GM21360 (cell line): ENCODE measurements around the gene L1CAM.

Experiments
- ATAC-seq: cut with Tn5 transposase; IDR thresholded peaks from one replicate; pipeline ENCODE4 v1.9.1; 2021; ENCODE audit warnings: mild to moderate bottlenecking, moderate library complexity; ENCODE audit not compliant: unreplicated experiment

The L1CAM gene

GRCh38 chrX:153866302-153867019, 19.5 kb downstream of the L1CAM start:
- no peak for ATAC-seq

GRCh38 chrX:153865685-153866084, 20.3 kb downstream of the L1CAM start:
- no peak for ATAC-seq

- no peak for ATAC-seq
These were observed 20.7 kb downstream of the L1CAM start for GRCh38 chrX:153865321-153865580.

GRCh38 chrX:153864561-153865320, 21.2 kb downstream of the L1CAM start:
- ATAC-seq, result no peak

GRCh38 chrX:153864101-153864500, 21.9 kb downstream of the L1CAM start:
- no peak for ATAC-seq

GRCh38 chrX:153863251-153863991, 22.6 kb downstream of the L1CAM start:
- ATAC-seq, result no peak

- ATAC-seq, result no peak
These were observed 23.4 kb downstream of the L1CAM start for GRCh38 chrX:153862369-153863250.

GRCh38 chrX:153861733-153862310, 24.2 kb downstream of the L1CAM start:
- ATAC-seq, result no peak

GRCh38 chrX:153861151-153861550, 24.8 kb downstream of the L1CAM start:
- ATAC-seq, result no peak

- no peak for ATAC-seq
These were observed 28.5 kb downstream of the L1CAM start for GRCh38 chrX:153857348-153857903.

GRCh38 chrX:153854702-153855101, 31.3 kb downstream of the L1CAM start:
- ATAC-seq, result no peak

- ATAC-seq, result no peak
These were observed 32.1 kb downstream of the L1CAM start for GRCh38 chrX:153853902-153854267.

- ATAC-seq, result no peak
These were observed 32.6 kb downstream of the L1CAM start for GRCh38 chrX:153853180-153853901.

GRCh38 chrX:153851981-153852380, 34.0 kb downstream of the L1CAM start:
- no peak for ATAC-seq

GRCh38 chrX:153848325-153848724, 37.6 kb downstream of the L1CAM start:
- ATAC-seq, result no peak

- no peak for ATAC-seq
These were observed 40.1 kb downstream of the L1CAM start for GRCh38 chrX:153845842-153846241.

GRCh38 chrX:153845195-153845594, 40.8 kb downstream of the L1CAM start:
- ATAC-seq, result no peak

- ATAC-seq, result no peak
These were observed 41.4 kb downstream of the L1CAM start for GRCh38 chrX:153844509-153845082.

- ATAC-seq, result no peak
These were observed 49.1 kb downstream of the L1CAM start for GRCh38 chrX:153836921-153837320.
